ENCODE results near the gene CRHR1.

The CRHR1 gene

DNA sequence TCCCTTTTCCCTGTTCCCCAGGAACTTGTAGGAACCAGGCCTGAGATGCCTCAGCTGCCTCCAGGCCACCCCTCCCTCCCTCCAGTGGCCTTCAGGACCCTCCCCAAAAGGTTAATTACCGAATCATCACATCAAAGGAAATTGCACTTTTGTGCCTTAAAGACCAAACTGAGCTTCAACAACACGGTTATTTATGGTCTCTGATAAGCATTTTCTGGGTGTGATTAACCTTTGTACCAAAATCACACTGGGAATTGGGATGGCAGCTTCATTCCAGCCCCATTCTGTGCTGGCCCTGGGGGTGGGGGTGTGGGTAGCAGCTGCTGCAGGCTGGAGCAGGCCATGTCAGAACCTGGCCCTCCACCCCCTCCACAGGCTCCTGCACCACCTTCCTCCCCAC, 16.7 kb downstream of the CRHR1 start:
- no peak for DNase-seq (ENCODE audit: low read depth, low spot score)
- in situ Hi-C loops (cut with HindIII; ENCODE audit: low sequenced_read_pairs), result no loop called here
- TF ChIP-seq, protein P1, sequence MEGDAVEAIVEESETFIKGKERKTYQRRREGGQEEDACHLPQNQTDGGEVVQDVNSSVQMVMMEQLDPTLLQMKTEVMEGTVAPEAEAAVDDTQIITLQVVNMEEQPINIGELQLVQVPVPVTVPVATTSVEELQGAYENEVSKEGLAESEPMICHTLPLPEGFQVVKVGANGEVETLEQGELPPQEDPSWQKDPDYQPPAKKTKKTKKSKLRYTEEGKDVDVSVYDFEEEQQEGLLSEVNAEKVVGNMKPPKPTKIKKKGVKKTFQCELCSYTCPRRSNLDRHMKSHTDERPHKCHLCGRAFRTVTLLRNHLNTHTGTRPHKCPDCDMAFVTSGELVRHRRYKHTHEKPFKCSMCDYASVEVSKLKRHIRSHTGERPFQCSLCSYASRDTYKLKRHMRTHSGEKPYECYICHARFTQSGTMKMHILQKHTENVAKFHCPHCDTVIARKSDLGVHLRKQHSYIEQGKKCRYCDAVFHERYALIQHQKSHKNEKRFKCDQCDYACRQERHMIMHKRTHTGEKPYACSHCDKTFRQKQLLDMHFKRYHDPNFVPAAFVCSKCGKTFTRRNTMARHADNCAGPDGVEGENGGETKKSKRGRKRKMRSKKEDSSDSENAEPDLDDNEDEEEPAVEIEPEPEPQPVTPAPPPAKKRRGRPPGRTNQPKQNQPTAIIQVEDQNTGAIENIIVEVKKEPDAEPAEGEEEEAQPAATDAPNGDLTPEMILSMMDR (IDR thresholded peaks at IDR 0.05; ENCODE audit: low read depth, low read length), result no peak
- H3K4me3 ChIP-seq (ENCODE audit: low read depth, low read length), result no peak overlapping the region

DNA sequence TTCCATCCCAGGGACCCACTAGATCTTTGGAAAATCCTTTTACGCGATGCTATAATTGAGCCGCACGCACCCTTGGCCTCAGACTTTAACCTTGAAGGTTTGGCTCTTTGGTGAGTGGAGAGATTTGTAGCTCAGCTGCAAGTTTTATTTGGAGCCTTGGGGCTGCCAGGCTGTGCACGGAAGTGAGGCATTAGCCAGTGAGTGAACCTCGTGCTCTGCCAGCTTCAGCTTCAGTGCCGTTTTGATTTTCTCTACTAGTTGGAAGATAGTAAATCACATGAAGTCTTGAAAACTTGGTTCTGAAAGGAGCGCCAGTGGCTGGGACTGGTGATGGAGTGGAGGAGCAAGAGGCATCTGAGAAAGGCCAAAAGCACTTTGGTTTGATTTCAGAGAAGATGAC, 17.3 kb downstream of the CRHR1 start:
- in situ Hi-C loops (cut with HindIII; ENCODE audit: low sequenced_read_pairs), result no loop called here
- TF ChIP-seq, protein P1 (IDR thresholded peaks at IDR 0.05; ENCODE audit: low read depth, low read length), result no peak
- no peak for DNase-seq (ENCODE audit: low read depth, low spot score)
- H3K4me3 ChIP-seq (ENCODE audit: low read depth, low read length), result no peak overlapping the region

DNA sequence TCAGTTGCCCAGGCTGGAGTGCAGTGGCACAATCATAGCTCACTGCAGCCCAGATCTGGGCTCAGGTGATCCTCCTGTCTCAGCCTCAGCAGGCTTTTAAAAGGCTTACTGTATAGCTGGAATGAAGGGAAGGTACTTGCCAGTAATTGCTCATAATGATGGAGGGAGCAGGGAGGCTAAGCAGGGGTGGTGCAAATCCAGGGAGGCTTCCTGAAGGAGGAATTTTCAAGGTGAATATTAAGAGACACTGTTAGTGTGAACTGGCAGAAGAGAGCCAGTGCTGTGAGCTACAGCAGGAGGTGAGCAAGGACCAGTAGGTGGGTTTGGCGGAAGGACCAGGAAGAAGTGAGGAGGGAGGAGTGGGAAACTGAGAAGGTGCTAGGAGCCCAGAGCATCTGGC, 24.7 kb downstream of the CRHR1 start:
- H3K4me3 ChIP-seq (ENCODE audit: low read depth, low read length), result no peak overlapping the region
- TF ChIP-seq, protein P1 (IDR thresholded peaks at IDR 0.05; ENCODE audit: low read depth, low read length), result no peak
- in situ Hi-C loops (cut with HindIII; ENCODE audit: low sequenced_read_pairs), result no loop called here
- no peak for DNase-seq (ENCODE audit: low read depth, low spot score)

GRCh38 chr17:45809499-45809898, 25.4 kb downstream of the CRHR1 start:
- H3K4me3 ChIP-seq (ENCODE audit: low read depth, low read length), result no peak overlapping the region
- DNase-seq (ENCODE audit: low read depth, low spot score), result no peak
- TF ChIP-seq, protein P1 (IDR thresholded peaks at IDR 0.05; ENCODE audit: low read depth, low read length), result no peak
- in situ Hi-C loops (cut with HindIII; ENCODE audit: low sequenced_read_pairs), result no loop called here

DNA sequence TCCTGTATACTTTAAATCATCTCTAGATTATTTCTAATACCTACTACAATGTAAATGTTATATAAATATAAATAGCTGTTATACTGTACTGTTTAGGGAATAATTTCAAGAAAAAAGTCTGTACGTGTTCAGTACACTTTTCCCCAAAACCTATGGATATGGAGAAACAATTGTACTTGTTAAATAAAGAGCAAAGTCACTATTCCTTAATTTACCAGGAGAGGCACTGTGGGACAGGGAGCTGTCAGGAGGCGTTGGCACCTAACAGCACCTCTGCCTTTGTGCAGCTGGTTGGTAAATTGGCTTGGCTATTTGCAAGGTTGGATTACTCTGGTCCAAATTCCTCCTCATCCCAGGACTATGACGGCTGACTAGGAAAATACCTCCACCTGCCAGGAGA, 28.0 kb downstream of the CRHR1 start:
- peak; percentile 3 for DNase-seq (ENCODE audit: low read depth, low spot score)
- TF ChIP-seq, protein P1 (IDR thresholded peaks at IDR 0.05; ENCODE audit: low read depth, low read length), result no peak
- H3K4me3 ChIP-seq (ENCODE audit: low read depth, low read length), result no peak overlapping the region
- in situ Hi-C loops (cut with HindIII; ENCODE audit: low sequenced_read_pairs), result no loop called here

DNA sequence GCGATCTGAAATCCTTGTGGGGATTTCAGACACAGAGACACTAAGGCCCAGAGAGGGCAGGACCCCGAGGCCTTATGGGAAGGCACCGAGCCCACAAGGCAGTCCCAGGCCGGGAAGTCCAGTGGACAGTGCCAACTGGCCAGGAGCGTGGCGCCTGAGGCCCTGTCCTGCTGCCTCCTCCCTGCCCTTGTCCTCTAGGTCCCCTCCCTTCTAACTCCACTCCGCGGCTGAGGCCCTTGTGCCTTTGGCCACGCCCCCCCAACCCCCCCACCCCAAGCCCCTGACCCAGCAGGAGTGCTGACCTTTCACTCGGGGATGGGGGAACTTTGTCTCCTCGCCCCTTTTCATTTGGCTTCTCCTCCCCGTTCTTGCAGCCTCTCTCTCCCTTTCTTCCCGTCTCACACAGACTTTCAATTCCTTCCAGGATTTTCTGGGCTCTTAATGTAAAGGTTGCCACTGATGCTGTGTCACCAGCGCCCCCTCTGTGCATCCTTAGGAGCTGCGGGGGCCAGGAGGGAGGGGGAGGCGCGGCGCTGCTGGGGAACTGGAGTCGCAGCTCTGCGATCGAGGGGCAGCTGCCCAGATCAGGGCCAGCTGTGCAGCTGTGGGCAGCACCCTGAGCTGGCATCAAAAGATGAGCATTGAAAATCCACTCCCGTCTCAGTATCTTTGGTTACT, 29.1 kb downstream of the CRHR1 start:
- TF ChIP-seq, protein P1 (IDR thresholded peaks at IDR 0.05; ENCODE audit: low read depth, low read length), result no peak
- in situ Hi-C loops (cut with HindIII; ENCODE audit: low sequenced_read_pairs), result no loop called here
- DNase-seq (ENCODE audit: low read depth, low spot score), result no peak
- no peak overlapping the region for H3K4me3 ChIP-seq (ENCODE audit: low read depth, low read length)
